GM19043 (cell line): ENCODE measurements around the gene RAPGEF4.
A peak's percentile ranks its signal among the peaks of the same experiment; 100 is the strongest.
"Not testable (repeated sequence)": the region's sequence is repeated elsewhere in the genome, so short reads cannot be mapped to it uniquely, and the experiment has no call there.

ENCODE experiments used
- ATAC-seq: cut with Tn5 transposase; IDR thresholded peaks from one replicate; pipeline ENCODE4 v1.9.1; 2021; ENCODE audit warnings: low read depth; ENCODE audit not compliant: unreplicated experiment

The RAPGEF4 gene

DNA sequence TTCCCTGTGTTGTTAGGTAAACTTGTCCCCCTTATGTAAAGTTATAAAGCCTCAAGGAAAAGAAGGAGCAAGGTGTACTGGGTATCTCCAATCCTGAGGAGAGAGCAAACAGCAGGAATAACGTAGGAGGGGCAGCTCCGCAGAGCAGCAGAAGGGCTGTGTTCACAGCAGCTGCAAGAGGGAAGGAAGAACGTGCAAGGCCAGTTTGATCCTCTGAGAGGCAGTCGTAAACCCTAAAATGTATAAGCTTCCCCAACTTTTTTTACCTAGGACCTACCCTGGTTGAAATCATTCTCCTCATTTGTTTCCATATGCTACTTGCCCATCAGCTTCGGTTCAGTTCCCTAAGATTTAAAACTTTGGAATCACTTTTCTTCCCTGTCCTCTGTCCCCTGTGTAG is 288.1 kb downstream of the RAPGEF4 start:
- ATAC-seq: no peak

DNA sequence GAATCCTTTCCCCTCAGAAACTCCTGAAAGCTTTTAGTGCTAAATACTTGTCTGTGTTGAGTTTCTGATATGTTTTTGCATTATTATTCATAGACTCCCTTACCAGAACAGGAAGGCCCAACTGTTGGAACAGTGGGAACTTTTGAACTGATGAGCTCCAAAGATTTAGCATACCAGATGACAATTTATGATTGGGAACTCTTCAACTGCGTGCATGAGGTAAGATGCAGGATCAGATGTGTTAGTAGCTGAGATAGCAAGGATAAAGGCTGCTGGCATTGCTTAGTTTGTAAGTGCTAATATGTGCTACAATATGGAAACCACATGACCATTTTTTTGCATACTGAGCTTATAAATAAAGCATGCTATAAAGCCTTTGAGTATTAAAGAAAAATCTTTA is 290.8 kb downstream of the RAPGEF4 start:
- ATAC-seq: no peak

DNA sequence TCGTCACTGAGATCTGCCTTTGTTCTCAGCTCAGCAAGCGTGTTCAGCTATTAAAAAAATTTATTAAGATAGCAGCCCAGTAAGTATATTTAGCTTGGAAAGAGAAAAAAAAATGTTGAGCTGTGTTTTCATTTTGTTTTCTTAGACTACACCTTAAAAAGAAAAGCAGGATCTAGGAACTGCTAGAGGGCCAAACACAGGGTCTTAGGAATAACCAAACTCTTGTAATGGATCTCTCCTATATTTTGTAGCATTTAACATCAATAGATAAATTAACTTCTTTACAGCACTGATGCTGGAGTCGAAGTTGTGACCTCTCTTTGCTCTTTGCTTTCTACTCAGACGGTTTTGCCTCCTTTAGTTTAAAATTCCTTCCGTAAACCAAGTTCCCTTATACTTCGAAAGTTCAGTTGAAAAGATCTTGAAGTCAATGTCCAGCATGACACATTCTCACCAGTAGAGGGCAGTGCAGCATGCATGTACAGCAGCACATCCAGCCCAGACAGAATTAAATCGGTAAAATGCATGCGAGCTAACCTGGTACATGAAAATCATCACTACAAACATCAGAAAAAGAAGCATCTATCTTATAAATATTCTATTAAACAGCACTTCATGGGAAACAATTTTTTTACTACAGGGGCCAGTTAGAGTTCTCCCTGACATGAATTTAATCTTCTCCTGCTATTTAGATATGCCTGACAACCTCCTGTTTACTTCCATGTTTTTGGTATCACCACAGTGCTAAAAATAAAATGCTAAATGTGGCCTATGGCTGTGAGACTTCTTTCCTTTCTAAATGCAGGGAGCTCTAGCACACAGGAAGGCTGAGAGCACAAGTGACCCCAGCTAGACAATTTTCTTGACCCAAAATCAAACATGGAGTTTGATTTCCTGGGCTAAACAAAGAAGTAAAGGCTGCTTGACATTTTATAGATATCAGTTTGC is 291.8 kb downstream of the RAPGEF4 start:
- ATAC-seq: peak; percentile 81

DNA sequence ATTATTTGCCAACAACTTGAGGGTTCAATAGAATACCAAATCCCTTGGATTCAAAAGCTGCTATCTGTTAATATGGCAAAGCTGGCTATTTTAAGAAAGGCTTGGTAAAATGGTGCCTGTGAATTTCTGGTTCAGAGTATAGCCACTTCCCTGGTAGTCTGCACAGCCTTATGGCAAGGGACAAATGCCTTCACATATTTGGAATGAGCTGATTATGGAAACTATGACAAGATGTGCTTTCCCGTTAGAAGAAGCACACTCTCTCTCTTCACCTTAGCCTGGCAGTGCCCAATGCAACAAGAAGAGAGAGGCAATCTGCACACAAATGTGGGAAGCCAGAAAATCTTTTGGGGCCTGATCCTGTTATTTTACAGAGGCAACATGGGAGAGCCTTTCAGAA is 292.5 kb downstream of the RAPGEF4 start:
- no peak for ATAC-seq

DNA sequence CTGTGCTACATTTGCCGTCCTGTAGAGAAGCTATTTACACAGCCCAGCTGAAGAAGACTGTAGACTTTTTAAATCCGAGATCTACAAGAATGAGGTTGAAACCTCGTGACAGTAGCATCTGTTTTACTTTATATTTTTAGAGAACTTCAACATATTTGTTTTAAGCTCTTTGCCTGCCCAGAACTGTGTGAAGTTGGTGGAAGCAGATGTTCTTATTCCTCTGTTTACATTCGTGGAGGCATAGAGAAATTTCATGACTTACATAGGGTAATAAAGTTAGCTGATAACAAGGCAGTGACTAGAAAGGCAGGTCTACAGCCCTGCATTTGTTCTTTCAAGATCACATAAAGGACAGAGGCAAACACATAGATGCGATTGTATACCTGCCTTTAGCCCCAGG is 293.0 kb downstream of the RAPGEF4 start:
- ATAC-seq: no peak

DNA sequence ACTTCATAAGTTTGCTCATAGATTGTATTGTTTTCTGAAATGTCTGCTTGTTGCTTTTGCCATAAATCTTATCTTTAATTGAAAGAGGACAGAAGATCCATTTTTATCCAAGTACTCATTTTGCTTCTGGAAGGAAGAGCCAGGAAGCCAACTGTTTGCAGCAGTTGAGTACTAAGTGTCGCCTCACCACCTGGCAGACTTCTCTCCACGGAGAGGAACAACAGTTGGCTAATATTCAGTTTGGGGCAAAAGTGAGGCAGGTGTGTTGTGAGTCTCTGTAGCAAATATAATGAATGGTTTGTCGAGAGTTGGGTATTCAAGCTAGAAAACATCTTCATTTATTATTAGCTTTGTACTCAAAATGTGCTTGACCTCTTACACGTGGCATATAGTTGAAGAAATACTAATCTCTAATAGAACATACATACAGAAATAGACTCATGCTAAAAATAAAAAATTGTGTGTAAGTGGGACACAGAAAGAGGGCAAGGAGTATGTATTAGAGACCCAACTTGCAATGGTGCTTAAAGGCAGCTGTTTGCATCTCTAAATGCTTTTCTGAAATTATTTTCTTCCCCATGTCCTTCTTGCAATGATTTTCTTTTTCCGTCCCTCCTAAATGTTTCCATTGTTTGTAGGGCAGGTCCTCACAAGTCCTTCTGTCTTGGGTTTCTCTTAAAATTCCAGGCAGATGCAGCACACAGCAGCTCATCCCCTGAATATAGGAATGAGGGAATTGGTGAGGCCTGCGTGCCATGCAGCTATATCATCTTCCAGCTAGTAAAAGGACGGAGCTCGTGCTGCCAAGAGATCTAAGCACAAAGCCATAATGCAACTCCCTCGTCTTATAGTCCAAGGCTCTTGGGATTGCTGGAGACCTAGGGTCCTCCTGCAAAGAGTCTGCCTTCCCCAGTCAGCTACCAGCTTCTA is 295.2 kb downstream of the RAPGEF4 start:
- ATAC-seq: no peak

DNA sequence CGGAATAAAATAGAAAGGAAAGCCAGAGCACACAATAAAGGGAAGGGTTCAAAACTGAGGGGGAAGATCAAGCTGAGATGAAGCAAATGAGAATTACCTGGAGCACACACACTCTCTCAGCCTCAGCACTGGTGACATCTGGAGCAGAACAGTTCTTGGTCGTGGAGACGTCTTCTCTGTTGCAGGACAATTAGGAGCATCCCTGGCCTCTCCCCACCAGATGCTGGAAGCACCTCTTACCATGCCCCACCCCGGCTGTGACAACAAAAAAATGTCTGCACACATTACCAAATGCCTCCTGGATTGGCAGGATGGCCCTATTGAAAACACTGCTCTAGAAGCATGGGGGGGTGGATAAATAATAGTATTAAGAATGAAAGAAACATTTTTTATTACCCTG is 296.4 kb downstream of the RAPGEF4 start:
- ATAC-seq: no peak

DNA sequence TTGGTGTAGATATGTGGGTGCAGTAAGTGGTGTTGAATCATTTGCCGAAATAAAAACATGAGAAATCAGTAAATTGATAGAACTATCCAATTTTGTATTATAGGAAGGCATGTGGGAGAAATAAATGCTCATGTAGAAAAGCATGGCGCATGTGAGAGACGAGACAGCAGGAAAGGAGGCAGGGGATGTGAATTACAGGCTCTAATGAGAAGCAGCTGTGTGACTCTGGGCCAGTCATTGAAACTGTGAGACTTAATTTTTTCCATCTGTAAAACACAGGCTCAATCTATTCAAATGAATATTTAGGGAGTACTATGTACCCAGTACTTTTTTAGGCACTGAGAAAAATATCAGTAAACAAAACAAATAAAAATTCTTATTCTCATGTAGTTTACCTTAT is 297.4 kb downstream of the RAPGEF4 start:
- ATAC-seq: no peak

DNA sequence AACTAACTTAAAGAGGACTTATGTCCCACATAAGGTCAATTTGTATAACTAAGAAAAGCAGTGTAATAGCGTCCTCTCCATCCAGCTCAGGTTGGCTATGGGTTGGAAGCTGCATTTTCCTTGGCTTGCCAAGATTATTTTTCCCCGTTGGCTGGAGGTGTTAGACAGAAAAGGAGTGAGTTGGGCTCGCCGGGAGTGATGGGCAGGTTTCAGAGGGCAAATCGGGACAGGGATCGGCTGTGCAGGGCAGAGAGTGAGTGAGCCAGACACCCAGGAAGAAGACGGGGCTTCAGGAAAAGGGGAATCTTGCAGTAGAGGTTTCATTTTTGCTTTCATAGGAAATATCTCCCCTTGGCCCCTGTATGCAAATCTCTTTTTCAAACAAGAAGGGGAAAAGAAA is 298.5 kb downstream of the RAPGEF4 start:
- ATAC-seq: no peak

DNA sequence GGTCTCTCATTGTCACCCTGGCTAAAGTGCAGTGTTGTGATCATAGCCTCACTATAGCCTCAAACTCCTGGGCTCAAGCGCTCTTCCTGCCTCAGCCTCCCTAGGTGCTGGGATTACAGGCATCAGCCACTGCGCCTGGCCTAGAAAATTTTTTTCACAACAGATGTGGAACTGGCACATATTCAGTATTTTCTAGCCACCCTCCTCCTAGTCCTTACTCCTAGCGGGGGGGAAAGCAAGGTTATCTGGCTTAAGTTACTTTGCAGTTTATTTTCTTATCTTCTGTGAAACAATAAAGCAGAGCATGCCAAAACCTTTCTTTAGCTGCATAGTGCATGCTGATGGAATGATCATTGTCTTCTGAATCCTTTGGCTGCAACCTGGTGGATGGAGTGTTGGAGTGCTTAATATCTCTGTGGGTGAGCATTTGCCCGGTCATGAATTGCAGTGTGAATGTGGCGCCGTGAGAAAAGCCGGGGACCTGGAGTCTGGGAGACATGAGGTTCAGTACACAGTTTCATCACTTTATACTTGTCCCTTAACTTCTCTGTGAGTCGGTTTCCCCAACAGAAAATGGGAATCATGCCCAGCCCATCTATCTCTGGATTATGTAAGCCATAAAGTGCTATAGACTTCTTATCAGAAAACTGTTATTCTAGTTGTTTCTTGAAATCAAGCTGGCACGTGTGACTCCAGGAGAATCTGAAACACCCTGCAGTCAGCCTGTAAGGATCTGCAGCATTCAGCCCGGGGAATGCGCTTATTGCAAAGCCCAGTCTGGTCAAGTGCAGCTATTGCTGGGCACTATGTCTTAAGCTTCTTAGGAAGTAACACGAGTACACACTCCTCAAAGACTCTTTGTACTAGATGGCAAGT is 301.8 kb downstream of the RAPGEF4 start:
- no peak for ATAC-seq

DNA sequence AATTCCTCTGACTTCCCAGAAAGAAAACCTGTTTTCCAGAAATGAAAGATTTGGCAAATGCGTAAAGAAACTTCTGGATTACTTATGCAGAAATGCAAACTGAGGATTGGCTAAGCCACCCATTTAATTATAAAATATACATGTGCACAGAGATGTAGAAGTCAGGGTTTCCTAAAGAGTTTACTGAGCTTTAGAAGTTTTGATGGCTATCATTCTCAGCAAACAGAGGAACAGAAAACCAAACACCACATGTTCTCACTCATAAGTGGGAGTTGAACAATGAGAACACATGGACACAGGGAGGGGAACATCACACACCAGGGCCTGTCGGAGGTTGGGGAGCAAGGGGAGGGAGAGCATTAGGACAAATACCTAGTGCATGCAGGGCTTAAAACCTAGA is 302.6 kb downstream of the RAPGEF4 start:
- ATAC-seq: not testable (repeated sequence)

DNA sequence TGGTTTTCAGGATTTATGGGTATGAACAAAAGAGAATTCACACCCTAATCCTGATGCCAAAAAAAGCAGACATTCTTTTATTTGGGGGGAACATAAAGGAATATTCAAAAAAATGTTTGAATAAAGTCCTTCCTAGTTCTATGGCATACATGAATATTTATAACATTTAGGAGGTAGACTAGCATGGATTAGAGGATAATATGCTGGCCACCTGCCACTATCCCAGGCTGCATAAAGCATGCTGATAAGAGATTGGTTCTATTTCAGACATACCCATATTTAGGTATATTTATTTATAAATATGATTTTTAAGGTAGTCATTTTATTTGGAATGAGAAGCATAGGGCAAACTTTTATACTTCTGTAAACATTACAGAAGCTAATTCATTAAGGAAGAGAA is 305.1 kb downstream of the RAPGEF4 start:
- ATAC-seq: no peak

DNA sequence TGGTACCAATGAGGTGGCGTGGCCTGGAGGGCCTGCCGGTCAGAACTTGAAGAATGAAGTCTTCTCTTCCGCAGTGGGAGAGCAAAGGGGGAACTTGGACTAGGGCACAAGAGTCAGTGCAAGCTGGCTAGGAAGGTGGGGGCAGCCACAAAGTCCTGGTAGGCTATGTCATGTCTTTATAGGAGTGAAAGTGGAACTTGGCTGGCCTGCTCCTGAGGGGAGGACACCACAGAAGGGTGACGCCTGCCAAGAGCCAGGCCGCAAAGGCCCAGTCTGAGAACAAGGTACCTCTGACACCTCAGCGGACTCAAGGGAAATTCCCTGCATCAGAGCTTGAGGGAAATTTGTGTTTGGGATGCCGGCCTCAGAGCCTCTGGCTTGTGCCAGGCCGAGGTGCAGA is 307.8 kb downstream of the RAPGEF4 start:
- ATAC-seq: no peak

DNA sequence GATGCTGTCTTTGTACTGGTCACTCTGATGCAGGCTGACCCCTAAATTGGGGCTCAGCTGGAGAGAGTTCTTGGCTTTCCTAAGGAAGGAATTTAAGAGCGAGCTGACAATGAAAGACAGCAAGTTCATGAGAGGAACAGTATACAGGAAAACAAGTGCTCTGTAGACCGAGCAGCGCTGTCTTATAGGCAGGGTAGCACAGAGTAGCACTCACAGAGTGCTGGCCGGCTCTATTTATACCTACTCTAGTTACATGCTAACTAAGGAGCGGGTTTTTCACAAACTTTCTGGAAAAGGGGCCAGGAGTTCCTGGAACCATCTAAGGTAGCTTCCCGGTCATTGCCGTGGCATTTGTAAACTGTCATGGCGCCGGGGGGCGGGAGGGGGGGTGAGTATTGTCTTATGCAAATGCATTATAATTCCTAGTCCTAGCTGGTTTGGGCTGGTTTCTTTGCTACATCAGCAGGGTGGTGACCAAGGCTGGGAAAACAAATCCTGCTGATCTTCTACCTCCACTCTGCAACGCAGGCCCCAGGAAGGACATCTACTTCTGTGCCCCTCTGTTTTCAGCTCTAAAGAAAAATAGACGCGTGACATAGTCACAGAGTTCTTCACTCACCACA is 308.4 kb downstream of the RAPGEF4 start:
- no peak for ATAC-seq

DNA sequence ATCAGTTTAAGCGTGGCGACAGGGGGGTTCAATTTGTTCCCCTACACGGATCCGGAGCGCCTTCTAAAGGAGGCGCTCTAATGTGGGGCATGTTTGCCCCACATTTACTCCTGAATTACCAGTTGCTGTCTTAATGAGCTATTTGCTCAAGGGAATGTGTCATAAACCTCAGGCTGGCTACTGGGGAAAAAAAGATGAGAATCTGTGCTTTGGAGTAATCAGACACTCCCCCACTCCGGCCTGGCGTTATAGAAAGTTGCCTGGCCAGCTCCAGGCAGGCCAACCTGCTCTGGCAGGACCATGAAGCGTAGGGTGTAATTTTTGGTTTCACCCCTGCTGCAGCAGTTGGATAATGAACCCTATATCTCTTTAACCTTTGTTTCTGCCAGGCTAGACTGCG is 309.0 kb downstream of the RAPGEF4 start:
- no peak for ATAC-seq

DNA sequence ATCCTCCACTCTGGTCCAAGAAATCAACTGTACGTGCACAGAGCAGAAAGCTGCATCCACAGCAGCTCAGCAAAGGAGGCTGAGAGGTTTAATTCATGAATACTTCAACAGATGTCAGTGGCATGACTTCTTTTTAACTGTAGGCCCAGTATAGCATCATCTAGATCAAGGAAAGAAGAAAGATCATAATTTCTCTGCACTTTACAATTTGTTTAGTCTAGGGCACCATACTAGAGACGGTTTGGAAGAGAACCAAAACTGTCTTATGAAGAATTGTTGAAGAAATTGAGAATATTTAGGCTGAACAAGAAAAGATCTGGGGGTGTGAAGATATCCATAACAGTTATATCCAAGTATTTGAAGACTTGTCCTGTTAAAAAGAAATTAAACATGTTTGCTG is 309.5 kb downstream of the RAPGEF4 start:
- ATAC-seq: no peak

DNA sequence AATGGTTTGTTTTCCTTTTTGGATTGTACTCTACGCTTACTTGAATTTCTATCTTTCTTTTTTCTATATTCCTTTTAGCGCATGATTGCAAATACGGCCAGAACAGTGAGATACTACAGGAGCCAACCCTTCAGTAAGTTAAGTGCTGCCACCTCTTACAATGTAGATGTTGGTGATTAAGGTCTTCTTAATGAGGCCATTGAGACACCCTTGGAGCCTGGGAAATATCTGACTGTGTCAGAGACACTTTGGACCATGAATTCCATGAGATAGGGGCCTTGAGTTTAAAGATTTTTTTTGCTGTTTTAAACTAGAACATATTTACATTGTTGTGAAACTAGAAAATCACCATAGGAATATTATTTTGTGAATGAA is 312.9 kb downstream of the RAPGEF4 start:
- no peak for ATAC-seq

DNA sequence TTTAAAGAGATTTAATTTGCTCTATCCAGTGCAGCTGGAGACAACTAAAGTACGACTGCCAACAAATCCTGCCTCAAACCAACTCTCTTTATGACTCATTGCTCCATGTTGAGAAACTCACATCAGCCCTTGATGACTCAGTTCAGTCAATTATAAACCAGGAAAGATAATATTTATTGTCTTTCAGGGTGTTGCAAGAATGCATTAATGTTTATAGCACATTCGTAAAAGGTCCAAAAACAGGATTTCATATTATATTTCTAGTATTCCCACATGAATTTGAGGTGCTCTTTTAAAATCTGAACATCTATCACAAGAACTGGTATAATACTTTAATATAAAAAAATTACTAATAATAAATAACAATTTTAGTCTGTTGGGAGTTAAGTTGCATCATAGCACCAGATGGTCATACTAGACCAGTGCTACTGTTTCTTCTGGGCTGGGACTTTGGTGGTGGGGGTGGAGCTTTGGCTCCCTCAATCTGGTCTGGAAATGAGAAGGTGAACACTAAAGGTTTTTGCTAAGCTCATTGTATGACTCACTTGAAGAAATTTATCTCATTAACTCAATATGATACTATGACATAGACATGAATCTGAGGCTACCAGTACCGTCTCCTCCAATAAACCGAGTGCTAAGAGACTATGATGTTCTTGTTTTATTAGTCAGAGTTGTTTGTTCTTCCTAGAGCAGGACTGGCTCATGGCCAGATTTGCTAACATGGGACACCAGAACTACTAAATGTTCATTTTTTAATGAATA is 313.4 kb downstream of the RAPGEF4 start:
- peak; percentile 87 for ATAC-seq

DNA sequence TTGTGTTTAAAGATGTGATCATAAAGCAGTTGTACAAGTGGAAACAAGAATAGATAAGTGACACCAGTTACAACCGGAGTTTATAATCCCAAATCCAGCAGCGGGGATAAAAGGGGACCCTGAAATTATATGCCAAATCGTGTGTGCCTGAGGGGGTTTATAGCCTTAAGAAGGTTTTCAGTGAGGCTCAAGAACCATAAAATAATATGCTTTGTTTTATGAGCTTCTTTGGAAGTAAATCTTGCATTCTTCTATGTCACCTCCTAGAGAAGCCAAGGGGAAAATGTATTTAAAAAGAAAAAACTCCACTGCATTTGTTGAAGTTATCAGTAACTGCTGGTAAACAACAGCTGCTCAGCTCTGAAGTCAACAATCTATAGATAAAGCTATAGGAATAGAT is 314.2 kb downstream of the RAPGEF4 start:
- ATAC-seq: no peak
